HFF-Myc (cell line): ENCODE data around the gene PREX1.
"Not testable (repeated sequence)": the region's sequence is repeated elsewhere in the genome, so short reads cannot be mapped to it uniquely, and the experiment has no call there.

Experiments used
- DNase-seq: peaks from one replicate; pipeline ENCODE4 v3.0.0-alpha.2; 2011; ENCODE audit warnings: low read depth; ENCODE audit errors: extremely low read depth
- H3K4me3 ChIP-seq: replicated peaks from 2 replicates; pipeline ENCODE4 v1.5.1; 2011; ENCODE audit warnings: low read depth, mild to moderate bottlenecking, control low read depth, low read length
- CTCF ChIP-seq: IDR thresholded peaks from 2 replicates; pipeline ENCODE4 v1.5.1; 2012; ENCODE audit warnings: mild to moderate bottlenecking, low read depth, low read length, control low read depth; ENCODE audit errors: missing control alignments

The PREX1 gene

DNA sequence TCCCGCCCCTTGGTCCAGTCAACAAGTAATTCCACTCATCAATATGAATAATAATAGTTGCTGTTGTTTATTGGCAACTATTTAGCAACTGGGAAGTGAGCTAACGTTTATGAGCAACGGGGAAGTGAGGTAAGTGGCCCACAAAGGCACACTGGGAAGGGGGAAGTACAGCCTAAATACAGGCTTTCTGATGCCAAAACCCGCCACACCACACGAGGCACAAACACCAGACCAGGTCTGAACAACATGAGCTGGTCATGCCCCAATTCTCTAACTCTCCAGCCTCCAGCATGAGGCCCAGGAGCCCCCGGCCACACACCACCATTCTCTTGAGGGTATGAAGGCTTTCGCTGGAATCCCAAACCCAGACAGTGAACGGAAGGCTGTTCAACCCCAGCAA, 50.8 kb downstream of the PREX1 start:
- no peak overlapping the region for H3K4me3 ChIP-seq
- no peak for TF ChIP-seq CTCF
- DNase-seq: no peak

DNA sequence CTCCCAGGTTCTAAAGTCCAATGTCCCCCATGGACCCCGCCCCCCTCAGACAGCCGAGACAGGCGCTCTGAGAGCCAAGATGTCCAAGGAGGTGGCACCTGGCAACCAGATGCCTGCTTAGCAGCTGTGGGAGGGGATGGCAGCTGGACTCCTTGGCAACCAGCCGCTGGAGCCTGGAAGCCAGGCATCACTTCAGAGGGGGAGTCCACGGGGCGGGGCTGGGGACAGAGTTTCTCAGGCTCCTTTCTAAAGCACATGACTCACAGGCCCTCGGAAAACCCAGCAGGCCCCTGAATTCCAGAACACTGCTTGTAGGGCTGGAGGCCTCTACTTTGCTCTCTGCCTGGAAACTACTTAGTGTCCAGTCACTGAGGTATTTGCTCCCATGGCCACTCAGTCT, 51.5 kb downstream of the PREX1 start:
- peak; percentile 83 for DNase-seq
- no peak overlapping the region for H3K4me3 ChIP-seq
- no peak for TF ChIP-seq CTCF

- not testable (repeated sequence) for DNase-seq, H3K4me3 ChIP-seq
Observed at GRCh38 chr20:48775545-48775944, 52.3 kb downstream of the PREX1 start.

GRCh38 chr20:48774696-48775095, 53.1 kb downstream of the PREX1 start:
- TF ChIP-seq CTCF: no peak
- no peak for DNase-seq
- no peak overlapping the region for H3K4me3 ChIP-seq

DNA sequence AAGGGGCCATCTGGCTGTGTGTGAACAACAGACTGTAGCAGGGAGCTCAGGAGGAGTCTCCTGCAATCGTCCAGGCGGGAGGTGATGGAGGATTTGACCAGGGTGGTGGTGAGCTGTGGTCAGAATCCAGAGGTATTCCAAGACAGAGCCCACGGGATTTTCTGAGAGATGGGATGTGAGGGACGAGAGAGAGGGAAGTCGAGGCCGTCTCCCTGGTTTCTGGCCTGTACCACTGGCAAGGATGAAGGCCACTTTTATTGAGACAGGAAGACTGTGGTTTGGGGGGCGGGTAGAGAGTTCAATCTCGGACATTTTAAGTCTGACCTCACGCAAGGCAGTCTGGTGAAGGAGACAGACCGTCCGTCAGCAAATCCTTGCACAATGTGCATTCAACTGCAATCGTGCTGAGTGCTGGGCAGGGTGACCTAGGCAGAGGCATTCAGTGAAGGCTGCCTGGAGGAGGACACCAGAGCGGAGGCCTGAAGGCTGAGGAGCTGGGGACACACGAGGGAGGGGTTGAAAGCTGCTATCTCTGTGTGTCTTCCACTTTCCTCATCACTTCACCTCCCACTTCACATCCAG, 53.9 kb downstream of the PREX1 start:
- H3K4me3 ChIP-seq: no peak overlapping the region
- TF ChIP-seq CTCF: no peak
- DNase-seq: no peak

- TF ChIP-seq CTCF: no peak
- no peak for DNase-seq
- H3K4me3 ChIP-seq: no peak overlapping the region
Observed at GRCh38 chr20:48772183-48772976, 55.4 kb downstream of the PREX1 start.

- peak; percentile 25 for DNase-seq
Observed at GRCh38 chr20:48771542-48771941, 56.3 kb downstream of the PREX1 start.

More at GRCh38 chr20:48771542-48771941, 56.3 kb downstream of the PREX1 start:
- H3K4me3 ChIP-seq: no peak overlapping the region
- TF ChIP-seq CTCF: no peak
